ENCODE results near the gene RABGGTA. TPM values are rescaled to one million over a fixed set of nuclear protein-coding genes. Genes with fewer than 3 reads are reported as not detected.

Gene RABGGTA, protein sequence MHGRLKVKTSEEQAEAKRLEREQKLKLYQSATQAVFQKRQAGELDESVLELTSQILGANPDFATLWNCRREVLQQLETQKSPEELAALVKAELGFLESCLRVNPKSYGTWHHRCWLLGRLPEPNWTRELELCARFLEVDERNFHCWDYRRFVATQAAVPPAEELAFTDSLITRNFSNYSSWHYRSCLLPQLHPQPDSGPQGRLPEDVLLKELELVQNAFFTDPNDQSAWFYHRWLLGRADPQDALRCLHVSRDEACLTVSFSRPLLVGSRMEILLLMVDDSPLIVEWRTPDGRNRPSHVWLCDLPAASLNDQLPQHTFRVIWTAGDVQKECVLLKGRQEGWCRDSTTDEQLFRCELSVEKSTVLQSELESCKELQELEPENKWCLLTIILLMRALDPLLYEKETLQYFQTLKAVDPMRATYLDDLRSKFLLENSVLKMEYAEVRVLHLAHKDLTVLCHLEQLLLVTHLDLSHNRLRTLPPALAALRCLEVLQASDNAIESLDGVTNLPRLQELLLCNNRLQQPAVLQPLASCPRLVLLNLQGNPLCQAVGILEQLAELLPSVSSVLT
- polyA plus RNA-seq (2012; ENCODE audit: missing spikeins), result 30.7 TPM

DNA sequence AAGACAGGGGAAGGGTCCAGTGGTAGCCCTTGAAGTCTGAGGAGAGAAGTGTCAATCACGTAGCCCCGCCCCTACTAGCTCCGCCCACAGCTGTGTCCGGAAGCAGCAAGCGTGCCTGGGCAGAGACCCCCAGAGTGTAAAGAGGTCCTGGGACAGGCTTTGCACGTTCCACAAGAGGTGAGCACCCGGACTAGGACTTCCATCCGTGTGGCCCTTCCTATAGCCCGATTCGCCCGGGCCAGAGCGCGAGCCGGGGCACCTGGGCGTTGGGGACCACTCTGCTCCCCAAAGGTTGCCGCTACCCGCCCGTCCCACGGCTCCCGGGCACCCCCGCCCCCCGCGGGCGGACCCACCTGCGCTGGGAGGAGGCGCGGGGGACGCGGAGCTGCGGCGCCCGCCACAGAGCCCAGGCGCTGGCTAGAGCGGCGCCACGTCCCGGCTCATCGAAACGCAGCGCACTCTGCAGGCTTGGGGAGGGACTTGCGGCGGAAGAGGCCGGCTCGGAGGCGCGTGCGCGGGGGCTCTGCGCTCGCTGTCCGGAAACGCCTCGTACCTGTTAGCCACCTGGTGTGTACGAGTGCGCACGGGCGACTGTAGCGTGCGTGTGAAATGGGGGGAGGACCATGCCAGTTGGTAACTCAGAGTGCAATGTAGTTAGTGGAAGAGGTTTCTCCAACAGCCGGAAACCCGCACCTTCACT lies at the start of gene RABGGTA:
Gene RABGGTA (minus strand): TSS at position 464 of the 700 bp plus-strand sequence. CDS start 482 bp downstream, outside the sequence.
- FAIRE-seq (peak; percentile 92), DNase-seq (ENCODE audit: insufficient read length) (peak; percentile 98)
- peak; percentile 88; the same call in 1 of the 2 replicates for TF ChIP-seq POLR2A (IDR thresholded peaks at IDR 0.05; ENCODE audit: low read depth, low read length)
- TF ChIP-seq TAF1 (IDR thresholded peaks at IDR 0.05; ENCODE audit: borderline replicate concordance, low read depth, low read length), result peak; percentile 60; the same call in 1 of the 2 replicates
- TF ChIP-seq POLR2AphosphoS5 (IDR thresholded peaks at IDR 0.05; ENCODE audit: low read depth, low read length), result 0 out of 2 replicates have a peak, but pooled peaks have one; percentile 69

DNA sequence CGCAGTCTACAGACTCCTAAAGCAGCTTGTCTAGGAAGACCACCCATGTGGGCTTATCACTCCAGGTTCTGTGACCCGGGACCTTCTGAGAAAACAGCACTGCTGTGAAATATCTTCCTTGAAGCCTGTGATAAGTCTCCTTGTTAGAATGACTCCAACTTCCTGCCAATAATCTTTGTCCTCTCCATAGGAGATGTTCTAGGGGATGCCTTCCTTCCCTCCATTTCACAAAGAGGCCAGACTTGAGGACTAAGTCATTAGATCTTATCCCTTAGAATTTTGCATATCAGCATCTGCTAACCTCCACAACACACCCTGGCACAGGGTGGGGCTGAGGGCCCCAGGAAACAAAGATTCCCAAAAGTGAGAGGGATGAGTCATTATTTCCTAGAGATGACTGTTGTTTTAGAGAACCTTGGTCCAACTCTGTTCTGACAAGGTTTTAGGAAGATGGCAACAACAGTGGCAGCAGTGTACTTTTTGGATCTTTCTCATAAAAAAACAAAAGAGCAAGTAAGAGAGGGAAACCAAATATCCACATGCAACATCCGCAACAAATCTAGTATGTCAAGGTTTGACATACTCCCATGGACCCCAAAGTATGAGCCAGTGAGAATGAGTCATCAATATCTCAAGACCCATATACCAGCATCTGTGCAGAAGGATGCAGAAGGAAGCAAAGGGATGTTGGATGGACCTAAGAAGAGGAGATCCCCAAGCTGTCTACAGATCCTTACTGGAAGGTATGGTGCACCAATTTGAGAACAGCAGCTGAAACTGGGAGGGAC lies 45.9 kb upstream of the RABGGTA start:
- no peak for TF ChIP-seq POLR2AphosphoS5 (IDR thresholded peaks at IDR 0.05; ENCODE audit: low read depth, low read length)
- no peak for TF ChIP-seq TAF1 (IDR thresholded peaks at IDR 0.05; ENCODE audit: borderline replicate concordance, low read depth, low read length)
- no peak for TF ChIP-seq POLR2A (IDR thresholded peaks at IDR 0.05; ENCODE audit: low read depth, low read length)
- no peak for DNase-seq (ENCODE audit: insufficient read length)
- no peak for FAIRE-seq

DNA sequence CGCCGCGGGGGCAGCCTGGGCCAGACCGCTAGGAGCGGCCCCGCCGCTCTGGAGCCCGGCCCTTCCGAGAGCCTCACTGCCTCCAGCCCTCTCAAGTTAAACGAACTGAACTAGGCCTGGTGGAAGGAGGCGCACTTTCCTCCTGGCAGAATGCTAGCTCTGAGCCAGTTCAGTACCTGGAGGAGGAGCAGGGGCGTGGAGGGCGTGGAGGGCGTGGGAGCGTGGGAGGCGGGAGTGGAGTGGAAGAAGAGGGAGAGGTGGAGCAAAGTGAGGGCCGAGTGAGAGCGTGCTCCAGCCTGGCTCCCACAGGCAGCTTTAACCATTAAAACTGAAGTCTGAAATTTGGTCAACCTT lies 45.2 kb upstream of the RABGGTA start:
- no peak for TF ChIP-seq POLR2A (IDR thresholded peaks at IDR 0.05; ENCODE audit: low read depth, low read length)
- FAIRE-seq (no peak), DNase-seq (ENCODE audit: insufficient read length) (no peak)

DNA sequence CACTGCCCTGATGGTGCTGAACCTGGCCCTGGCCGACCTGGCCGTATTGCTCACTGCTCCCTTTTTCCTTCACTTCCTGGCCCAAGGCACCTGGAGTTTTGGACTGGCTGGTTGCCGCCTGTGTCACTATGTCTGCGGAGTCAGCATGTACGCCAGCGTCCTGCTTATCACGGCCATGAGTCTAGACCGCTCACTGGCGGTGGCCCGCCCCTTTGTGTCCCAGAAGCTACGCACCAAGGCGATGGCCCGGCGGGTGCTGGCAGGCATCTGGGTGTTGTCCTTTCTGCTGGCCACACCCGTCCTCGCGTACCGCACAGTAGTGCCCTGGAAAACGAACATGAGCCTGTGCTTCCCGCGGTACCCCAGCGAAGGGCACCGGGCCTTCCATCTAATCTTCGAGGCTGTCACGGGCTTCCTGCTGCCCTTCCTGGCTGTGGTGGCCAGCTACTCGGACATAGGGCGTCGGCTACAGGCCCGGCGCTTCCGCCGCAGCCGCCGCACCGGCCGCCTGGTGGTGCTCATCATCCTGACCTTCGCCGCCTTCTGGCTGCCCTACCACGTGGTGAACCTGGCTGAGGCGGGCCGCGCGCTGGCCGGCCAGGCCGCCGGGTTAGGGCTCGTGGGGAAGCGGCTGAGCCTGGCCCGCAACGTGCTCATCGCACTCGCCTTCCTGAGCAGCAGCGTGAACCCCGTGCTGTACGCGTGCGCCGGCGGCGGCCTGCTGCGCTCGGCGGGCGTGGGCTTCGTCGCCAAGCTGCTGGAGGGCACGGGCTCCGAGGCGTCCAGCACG lies 44.6 kb upstream of the RABGGTA start:
- no peak for FAIRE-seq

DNA sequence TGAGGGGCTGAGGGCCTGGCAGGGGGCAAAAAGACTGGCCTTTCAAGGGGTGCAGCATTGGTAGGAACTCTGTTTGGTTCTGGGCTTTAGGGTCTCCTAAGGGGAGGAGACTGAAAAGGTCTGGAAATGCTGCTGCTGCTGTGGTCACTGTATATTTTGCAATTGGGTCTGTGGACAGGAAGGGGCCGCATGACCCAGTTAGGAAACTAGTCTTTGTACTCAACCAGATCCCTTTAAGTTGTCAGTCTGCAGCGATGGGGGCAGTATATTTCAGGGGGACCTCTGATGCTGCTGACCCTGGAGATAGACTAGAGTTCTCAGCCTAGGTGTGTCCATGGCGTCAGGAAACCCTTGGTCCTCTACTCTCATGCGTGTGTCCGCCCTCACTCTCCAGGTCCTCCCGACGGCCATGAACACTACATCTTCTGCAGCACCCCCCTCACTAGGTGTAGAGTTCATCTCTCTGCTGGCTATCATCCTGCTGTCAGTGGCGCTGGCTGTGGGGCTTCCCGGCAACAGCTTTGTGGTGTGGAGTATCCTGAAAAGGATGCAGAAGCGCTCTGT lies 43.9 kb upstream of the RABGGTA start:
- DNase-seq (ENCODE audit: insufficient read length) (no peak), FAIRE-seq (no peak)
- TF ChIP-seq POLR2AphosphoS5 (IDR thresholded peaks at IDR 0.05; ENCODE audit: low read depth, low read length), result no peak
- no peak for TF ChIP-seq TAF1 (IDR thresholded peaks at IDR 0.05; ENCODE audit: borderline replicate concordance, low read depth, low read length)
- no peak for TF ChIP-seq POLR2A (IDR thresholded peaks at IDR 0.05; ENCODE audit: low read depth, low read length)

More for the DNA sequence above, 44.6 kb upstream of the RABGGTA start:
- DNase-seq (ENCODE audit: insufficient read length), result no peak
- TF ChIP-seq TAF1 (IDR thresholded peaks at IDR 0.05; ENCODE audit: borderline replicate concordance, low read depth, low read length), result no peak
- no peak for TF ChIP-seq POLR2AphosphoS5 (IDR thresholded peaks at IDR 0.05; ENCODE audit: low read depth, low read length)
- TF ChIP-seq POLR2A (IDR thresholded peaks at IDR 0.05; ENCODE audit: low read depth, low read length), result no peak

DNA sequence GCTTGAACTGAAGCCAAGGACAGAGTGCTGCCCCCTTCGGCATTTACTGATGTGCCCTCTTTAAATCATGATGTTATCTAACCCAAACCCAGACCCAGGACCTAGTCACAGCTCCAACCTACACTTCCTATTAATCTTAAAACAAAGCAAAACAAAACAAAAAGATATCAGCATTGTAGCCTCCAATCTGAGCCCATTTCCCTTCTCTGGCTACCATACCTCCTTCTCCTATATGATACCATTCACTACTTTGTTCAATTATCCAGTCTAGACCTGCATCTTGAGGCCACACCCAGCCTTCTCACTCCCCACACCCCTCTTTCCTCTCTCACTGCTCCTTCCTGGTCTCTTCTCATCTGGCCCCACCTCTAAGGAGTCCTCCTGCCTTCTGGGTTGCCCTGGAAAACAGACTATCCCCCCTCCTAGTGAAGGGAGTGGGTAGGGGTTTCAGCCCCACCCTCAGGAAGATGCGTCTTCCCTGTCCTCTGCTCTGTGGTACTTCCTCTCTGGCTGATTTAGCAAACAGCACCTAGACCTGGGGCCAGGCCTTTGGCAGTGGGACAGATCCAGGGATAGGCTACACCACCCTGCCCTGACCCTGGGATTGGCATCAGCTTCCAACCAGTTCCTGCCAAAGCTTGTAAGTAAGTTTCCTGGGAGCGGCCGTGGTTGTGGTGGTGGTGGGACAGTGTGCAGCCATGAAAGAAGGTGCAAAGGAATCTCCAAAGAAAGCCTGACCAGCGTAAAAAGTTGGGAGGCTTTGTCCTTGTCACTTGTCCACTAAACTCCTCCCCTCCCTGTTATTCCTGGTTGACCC lies 43.2 kb upstream of the RABGGTA start:
- TF ChIP-seq TAF1 (IDR thresholded peaks at IDR 0.05; ENCODE audit: borderline replicate concordance, low read depth, low read length), result no peak
- TF ChIP-seq POLR2A (IDR thresholded peaks at IDR 0.05; ENCODE audit: low read depth, low read length), result no peak
- no peak for TF ChIP-seq POLR2AphosphoS5 (IDR thresholded peaks at IDR 0.05; ENCODE audit: low read depth, low read length)
- DNase-seq (ENCODE audit: insufficient read length) (no peak), FAIRE-seq (no peak)

DNA sequence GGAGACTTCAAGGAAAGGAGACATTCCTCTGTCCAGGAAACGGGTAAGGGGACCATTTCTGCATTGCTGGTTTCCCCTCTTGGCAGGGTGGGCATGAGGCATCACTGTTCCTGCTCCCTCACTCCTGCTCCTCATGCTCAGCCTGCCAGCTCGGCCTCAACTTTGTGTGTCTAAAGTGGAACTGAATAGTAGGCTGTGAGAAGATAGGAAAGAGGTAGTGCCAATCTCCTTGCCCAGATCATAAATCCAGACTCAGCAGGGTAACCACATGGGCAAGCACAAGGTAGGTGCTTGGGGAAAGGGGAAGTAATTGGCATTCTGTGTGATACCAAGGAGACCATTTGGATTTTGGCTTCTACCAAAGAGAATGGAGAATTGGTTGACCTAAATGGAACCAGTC lies 42.5 kb upstream of the RABGGTA start:
- no peak for DNase-seq (ENCODE audit: insufficient read length)
- FAIRE-seq, result no peak

DNA sequence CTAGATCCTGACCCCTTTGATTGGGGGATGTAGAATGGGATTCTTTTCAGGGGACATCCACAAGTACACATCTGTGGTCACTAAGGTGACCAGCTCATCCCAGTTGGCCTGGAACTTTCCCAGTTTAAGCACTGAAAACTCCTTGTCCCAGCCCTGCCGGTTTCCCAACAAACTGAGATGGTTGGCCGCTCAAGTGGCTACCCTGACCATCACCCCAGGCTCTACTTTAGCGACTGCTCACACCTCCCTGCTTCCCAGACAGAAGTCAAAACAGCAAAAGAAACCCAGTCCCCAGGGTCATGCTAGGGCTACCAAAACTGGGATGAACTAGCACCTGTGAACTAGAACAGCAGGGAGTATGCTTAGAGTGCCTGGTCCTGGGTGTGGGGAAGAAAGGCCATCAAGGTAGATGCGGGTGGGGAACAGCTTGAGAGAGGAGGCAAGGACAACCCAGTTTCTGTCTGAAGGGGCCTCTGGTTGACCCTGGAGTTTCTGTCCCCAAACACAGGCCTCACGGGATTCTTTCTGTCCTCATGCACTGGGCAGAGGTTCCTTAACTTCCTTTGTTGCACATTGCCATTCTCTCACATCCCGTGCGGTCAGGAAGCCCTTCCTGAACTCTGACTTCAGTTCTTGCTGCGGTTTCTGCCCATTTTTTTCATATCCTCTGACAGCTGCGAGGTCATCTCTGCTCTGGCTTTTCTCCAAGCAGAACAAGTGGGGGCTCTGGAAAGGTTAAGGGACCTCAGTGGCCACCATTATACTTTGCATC lies 41.5 kb upstream of the RABGGTA start:
- FAIRE-seq, result no peak

More for the DNA sequence above, 42.5 kb upstream of the RABGGTA start:
- TF ChIP-seq POLR2A (IDR thresholded peaks at IDR 0.05; ENCODE audit: low read depth, low read length), result no peak
- TF ChIP-seq TAF1 (IDR thresholded peaks at IDR 0.05; ENCODE audit: borderline replicate concordance, low read depth, low read length), result no peak
- TF ChIP-seq POLR2AphosphoS5 (IDR thresholded peaks at IDR 0.05; ENCODE audit: low read depth, low read length), result no peak

More for the DNA sequence above, 41.5 kb upstream of the RABGGTA start:
- DNase-seq (ENCODE audit: insufficient read length), result no peak
- TF ChIP-seq POLR2A (IDR thresholded peaks at IDR 0.05; ENCODE audit: low read depth, low read length) (no peak), POLR2AphosphoS5 (IDR thresholded peaks at IDR 0.05; ENCODE audit: low read depth, low read length) (0 out of 2 replicates have a peak, but pooled peaks have one; percentile 24)
